GM18508 (cell line): ENCODE measurements around the gene KL.

Source experiments
- ATAC-seq: cut with Tn5 transposase; IDR thresholded peaks from one replicate; pipeline ENCODE4 v1.9.1; 2021; ENCODE audit warnings: moderate number of reproducible peaks; ENCODE audit not compliant: insufficient read depth, unreplicated experiment

Gene KL

DNA sequence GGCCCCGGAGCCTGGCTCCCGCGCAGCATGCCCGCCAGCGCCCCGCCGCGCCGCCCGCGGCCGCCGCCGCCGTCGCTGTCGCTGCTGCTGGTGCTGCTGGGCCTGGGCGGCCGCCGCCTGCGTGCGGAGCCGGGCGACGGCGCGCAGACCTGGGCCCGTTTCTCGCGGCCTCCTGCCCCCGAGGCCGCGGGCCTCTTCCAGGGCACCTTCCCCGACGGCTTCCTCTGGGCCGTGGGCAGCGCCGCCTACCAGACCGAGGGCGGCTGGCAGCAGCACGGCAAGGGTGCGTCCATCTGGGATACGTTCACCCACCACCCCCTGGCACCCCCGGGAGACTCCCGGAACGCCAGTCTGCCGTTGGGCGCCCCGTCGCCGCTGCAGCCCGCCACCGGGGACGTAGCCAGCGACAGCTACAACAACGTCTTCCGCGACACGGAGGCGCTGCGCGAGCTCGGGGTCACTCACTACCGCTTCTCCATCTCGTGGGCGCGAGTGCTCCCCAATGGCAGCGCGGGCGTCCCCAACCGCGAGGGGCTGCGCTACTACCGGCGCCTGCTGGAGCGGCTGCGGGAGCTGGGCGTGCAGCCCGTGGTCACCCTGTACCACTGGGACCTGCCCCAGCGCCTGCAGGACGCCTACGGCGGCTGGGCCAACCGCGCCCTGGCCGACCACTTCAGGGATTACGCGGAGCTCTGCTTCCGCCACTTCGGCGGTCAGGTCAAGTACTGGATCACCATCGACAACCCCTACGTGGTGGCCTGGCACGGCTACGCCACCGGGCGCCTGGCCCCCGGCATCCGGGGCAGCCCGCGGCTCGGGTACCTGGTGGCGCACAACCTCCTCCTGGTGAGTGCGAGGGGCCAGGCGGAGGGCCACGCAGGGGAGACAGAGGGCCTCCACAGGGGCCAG, at the start of gene KL:
Gene KL, plus strand, starts transcription at position 10 of the 909 bp plus-strand sequence. Its CDS starts 18 bp downstream, at position 28.
- ATAC-seq = no peak

DNA sequence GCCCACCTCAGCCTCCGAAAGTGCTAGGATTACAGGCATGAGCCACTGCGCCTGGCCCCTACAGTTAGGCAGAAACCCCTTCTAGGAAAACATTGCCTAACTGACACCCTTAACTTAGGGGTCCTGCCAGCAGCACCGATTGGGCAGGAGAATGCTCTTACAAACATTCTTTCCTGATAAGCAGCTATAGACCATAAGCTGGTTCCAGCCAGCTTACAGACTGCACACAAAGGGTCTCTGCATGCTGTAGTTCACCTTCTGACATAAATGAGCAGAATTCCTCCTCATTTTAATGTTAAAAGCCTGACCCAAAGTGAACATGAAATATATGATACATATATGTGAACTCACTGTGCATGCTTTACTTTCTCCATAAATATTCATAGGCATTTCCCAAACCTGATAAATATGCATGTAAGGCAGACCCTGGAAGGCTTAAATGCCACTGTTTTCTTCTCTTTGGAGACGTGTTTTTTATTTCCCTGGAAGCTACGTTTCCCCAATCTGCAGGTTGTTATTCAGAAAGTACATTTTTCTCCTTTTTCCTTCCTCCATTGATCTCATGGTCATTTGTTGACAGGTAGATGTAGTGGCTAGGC, 48.5 kb upstream of the KL start:
- no peak for ATAC-seq

DNA sequence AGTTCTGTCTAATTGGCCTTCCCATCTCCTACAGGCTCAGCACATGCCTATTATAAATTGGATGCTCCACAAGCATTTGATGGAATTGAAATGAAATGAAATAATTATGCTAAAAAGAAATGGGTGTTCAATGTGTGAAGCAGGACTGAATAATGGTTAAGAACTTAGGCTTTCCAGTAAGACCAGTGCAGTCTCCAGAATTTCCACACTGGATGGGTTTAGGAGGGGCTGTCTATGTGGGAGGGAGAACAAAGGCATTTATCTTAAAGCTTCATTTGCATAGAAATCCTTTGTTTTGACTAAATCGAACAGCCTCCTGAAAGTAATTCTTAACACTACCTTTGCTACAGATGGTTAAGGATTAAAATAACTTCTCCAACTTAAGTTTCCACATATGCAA, 47.9 kb upstream of the KL start:
- ATAC-seq = no peak

DNA sequence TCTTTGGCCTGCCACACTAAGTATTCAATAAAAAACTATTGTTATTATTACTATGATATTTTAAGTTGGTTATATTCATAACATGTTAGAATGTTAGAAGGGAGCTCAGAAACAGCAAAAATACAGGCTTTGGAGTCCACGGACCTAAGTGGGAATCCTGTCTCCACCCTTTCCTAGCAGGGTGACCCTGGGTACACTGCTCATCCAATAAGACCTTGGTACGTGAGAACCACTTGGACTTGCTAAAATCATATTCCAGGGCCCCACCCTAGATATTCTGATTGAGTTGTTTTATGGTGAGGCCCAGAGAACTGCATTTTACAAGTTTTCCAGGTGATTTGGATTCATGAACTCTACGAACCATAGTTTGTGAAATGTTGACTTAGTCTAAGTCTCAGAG, 47.4 kb upstream of the KL start:
- ATAC-seq = no peak

DNA sequence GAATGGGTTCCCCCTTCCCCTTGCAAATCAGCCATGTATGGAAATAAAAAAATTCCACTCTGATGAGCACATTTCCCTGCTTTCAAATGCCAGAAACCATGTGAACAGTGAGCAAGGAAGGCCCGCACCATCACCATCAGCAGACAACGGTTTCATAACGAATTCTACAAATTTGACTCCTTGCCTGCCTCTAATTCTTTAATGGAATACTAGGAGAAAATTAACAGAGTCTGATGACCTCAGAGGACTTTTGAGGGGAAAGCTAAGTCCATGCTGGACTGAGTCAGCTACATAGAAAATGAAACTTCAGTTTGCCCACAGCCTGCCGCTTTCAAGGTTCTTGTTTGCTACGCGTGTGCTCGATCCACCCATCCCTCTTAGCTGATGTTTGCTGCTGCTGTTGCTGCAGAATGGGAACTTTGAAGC, 46.7 kb upstream of the KL start:
- ATAC-seq = peak; percentile 49

DNA sequence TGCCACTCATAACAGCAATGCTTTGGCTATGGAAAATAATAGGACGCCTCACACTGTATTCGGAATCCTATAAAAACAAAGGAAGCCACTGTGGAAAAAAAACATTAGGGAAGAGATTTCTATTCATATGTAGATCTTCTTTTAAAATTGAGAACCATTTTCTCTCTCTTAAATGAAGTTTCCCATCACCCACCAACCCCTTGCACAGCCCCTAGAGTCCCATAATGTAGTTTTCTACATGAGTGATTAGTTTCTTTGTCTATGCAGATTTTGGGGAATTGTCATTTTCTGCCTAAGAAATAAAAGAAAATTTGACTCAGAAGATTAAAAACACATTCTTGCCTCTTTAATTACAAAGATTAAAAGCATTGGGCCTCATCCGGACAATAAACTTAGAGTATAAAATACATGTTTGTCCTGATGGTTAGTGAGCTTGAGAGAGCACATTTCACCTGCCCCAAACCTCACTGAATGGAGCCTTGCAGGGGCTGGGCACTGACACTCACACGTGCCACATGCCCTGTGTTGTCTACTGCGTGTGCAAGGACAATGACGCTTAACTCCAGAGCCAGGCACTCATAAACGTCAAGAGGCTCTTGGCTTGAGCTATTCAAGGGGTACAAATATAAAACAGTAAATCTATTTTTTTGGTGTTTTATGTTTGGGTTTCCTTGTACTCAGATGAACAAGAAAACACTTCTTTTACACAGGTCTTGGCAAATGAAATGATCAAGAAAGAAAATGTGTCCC, 40.0 kb upstream of the KL start:
- no peak for ATAC-seq

DNA sequence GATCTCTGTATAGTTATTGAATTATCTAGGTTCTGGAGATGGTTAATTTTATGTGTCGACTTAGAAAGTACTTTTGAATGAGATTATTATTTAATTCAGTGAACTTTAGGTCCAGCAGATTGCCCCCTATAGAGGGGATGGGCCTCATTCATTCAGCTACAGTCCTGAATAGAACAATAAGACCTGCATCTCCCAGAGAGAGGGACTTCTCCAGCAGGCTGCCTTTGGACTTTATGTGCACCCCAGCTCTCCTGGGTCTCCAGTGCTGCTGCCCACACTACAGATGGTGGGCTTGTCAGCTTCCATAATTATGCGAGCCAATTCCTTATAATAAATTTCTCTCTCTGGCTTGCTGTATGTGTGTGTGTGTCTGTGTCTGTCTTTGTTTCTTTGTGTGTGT, 39.3 kb upstream of the KL start:
- no peak for ATAC-seq

DNA sequence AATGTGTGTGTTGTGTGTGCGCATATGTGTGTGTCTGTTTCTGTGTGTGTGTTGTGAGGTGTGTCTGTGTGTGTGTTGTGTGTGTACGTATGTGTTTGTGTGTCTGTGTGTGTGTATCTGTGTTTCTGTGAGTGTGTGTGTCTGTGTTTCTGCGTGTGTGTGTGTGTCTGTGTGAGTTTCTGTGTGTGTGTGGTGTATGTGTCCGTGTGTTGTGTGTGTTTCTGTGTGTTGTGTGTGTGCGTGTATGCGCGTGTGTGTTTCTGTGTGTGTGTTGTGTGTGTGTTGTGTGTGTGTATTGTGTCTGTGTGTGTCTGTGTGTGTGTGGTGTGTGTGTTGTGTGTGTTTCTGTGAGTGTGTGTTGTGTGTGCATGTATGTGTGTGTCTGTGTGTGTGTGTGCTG, 38.9 kb upstream of the KL start:
- no peak for ATAC-seq

DNA sequence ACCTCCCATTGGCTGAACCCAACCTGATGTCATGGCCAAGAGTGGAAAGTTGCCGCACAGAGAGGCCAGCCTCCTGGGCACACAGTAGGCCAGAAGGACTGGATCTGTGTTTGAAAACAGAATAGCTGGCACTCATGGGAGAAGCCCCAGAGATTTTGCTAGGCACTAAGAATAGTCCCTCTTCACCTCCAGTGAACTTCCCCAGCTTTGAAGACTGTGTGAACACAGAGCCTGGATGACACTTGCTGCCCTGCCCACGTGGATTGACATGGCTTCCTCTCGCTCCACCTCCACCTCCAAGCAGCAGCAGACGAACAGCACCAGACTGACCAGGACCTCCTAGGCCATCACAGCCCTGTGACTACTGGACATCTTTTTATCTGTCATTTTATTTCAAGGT, 37.9 kb upstream of the KL start:
- ATAC-seq = no peak

DNA sequence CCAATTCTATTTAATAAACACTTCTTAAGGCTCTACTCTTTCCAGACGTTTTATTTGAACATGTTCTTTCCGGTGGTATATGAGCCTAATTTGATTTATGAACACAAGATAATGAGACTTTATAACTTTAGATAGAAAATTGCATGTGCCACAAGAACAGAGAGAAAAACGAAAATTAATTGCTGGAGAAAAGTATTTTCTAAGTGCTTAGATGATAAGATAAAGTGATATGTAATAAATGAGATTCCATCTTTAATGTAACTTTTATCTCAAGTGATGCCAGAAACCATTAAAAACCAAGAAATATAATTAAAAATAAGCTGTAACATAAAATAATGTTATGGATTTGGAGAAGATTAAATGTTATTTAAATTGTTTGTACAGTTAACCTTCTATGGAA, 33.2 kb upstream of the KL start:
- no peak for ATAC-seq

DNA sequence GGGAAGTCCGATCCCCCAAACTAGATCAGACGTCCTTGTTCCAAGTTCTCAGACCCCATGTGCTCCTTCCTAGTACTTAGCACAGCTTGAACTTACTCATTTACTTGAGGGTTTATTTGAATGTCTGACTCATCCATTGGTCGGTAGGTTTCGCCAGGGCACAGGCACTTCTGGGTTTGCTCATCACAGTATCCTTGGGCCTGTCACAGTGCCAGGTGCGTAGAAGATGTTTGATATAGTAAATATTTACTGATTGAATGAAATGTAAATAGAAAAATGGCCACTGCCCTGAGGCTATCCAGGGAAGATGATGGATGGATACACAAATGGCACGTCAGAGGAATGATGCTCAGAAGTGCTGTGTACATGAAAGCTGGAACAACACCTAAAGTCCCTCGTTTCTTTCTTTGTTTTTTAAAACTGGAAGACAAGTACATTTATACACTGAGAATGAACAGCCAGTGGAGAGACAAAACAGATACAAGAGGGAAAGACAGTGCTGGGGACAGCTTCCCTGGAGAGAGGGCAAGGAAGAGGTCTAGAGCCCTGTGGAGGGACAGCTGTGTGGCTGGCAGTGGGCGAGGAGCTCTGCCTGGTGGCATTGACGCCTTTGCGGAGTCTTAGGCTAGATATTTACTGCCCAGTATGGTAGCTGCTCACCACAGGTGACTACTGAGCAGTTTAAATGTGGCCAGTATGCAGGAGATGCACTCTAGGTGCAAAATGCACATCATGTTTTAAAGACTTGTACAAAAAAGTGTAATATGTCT, 31.2 kb upstream of the KL start:
- no peak for ATAC-seq

DNA sequence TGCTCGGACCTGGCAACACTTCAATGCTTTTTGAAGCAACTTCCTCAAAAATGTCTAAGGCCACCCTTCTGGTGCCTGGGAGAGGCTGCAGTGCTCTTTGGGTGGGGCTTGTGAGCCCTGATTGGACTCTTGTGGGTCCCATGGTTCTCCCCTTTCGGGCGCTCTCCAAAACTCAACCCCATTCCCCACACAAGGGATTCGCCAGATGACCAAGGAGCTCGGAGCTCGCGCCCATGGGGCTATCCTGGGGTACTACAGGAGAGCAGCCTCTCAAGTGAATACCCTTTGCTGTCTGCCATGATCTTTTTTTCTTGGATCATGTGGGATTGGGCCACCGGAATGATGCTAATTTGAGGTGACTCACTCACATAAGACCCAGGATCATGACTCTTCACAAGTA, 29.7 kb upstream of the KL start:
- no peak for ATAC-seq

DNA sequence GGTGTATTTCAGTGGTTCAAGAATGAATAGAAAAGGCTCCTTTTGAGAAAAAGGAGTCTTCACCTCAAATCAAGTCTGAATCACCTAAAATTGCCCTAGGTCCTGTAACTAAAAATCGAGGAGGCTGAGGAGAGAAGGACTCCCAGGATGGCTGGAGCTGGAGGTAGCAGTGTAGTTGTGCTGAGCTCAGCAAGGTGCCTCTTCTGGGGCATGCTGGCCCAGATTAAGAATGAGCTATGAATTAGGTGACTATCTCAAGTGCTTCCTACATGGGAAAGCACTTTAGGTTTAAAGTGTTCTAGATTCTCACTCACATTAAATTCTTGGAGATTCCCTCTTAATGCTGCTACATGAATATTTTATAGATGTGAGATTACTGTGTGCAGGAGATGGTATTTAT, 28.8 kb upstream of the KL start:
- no peak for ATAC-seq

DNA sequence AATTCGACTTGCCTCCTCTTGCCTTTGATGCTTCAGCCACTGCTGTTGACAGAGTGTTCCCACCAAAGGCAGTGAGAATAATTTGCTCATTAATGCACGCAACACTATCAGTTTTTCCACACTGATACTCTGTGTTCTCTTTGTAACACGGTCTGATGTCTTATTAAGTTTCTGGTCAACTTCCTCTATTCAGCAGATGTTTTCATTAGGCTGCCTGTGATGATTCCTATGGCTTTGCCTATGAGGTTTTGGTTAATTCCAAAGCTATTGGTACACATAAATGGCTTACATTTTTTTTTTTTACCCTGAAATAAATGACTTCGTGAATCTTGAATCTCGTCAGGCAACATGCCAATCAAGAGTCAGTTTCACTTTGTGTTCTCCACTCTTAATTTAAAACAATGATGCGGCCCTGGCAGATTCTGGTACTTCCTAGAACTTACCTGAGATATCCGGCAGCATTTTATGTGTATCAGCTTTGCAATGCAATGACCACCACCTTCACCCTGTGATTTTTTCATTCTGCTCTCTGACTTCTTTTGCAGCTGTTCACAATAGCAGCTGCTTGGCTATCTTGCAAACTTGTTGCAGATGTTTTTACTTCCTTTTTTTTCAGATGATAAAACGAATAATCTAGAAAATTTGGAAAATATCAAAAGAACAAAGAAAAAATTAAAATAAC, 27.5 kb upstream of the KL start:
- ATAC-seq = no peak

DNA sequence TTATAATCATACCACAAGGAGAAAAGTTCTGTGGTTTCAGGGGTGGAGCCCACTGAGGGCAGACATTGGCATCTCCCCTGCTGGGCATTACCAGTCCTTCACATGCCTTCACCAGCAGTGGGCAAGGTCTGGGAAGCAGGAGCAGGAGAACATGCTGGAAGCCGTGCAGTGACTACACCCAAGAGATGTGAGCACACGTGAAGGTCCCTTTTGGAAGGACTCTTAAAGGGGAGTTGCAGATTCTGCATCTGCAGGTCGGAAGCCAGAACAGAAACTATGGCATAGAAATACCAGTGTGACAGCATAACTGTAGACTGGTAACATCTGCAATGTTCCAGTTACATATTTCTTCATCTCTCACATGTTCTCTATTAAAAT, 26.9 kb upstream of the KL start:
- ATAC-seq = no peak

DNA sequence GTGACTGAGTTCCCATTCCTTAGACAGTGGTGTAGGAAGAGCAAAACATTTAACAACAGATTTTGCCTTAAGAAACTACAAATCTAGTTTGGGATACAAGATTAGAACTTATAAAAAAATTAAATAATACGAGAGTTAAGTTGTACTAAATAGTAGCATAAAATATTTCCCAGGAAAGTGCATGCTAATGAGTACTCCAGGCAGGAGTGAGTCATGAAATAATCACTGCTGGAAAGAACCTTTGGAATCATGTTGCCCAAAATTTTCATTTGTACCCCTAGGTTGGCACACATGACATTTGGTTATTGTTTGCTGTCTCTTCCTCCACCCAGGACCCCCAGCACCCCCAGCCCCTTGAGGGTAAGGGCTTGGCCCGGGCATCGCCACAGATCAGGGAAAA, 26.3 kb upstream of the KL start:
- ATAC-seq = no peak

DNA sequence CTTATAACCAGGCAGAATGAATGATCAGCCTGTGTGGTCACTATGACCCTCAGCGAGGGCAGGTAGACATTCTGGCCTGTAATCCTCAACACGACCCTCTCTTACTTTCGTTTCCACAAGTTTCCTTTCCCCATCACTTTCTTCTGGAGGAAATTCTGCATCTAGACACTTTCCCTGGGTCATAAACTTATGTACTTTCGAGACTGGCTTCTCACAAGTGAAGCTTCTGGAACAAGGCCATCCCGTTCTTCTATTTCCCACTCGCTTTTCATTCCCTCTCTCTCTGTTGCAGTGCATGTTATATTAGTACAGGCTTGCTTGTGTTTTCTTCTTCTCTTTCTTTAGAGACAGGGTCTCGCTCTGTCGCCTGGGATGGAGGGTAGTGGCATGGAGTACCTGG, 23.1 kb upstream of the KL start:
- ATAC-seq = no peak

DNA sequence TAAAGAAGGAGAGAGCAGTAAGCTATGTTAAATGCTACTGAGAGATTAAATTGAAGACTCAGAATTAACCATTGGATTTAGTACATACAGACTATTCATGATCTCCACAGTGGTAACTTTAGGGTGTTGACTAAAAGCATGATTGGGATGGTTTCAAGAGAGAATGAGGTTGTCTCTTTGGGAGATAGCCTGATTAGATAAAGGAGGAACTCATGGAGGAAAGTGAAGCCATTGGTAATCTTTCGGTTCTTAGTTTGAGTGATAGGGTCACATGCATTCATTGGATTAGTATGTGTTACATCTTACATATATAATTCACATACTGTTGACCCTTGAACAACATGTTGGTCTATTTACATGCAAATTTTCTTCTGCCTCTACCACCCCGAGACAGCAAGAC, 18.8 kb upstream of the KL start:
- ATAC-seq = no peak

DNA sequence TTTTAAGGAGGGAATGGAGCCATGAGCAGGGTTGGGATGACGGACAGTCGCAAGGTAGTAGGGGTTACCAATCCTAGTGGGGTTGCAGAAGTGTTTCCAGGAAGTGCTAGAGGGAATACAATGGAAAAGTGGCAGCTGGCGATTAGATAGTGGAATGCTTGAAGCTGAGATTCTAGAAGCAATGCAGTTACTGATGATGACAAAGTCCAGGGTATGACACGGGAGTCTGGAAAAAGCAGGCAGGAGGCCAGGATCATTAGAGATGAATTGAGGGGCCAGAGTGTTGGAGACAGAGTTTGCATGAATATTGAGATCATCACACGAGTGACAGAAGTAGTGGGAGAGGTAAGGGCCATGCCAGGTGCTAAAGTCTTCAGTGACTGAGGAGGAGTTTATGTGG, 17.3 kb upstream of the KL start:
- ATAC-seq = no peak

DNA sequence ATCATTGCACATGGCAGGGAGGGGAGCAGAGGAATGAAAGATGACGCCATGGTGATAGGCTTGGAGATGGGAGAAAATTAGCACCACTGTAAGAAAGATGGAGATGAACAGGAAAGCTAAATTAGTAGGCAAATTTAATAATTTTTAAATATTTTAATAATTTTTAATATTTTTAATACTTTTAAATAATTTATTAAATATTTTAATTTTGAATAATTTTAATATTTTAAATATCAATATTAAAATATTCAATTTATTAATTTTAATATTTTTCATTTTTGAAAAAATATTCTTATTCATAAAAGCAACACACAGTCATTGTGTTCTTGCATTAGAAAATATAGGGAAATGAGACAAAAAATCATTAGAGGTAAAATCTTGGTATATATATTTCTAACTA, 15.9 kb upstream of the KL start:
- no peak for ATAC-seq
